ENCODE results near the gene BAAT. TPM values are rescaled to one million over a fixed set of nuclear protein-coding genes. Genes with fewer than 3 reads are reported as not detected.

Gene BAAT
- total and polyA plus RNA-seq, 2 of the 13 experiments (the other 11 are each of a cell fraction or from before 2014, with no cell fraction given): 0.71 to 7.9 TPM

- TF ChIP-seq CTCF (CRISPR knock-in tag; IDR thresholded peaks at IDR 0.05) (peak; percentile 18; the same call in 1 of the 2 replicates), ZBTB43 (CRISPR knock-in tag; conservative IDR thresholded peaks at IDR 0.05) (0 out of 2 replicates have a peak, but pooled peaks have one; percentile 34), ZNF710 (CRISPR knock-in tag; IDR thresholded peaks at IDR 0.05; ENCODE audit: borderline replicate concordance) (0 out of 2 replicates have a peak, but pooled peaks have one; percentile 69), TBP (CRISPR knock-in tag; IDR thresholded peaks at IDR 0.05) (no peak), MLX (CRISPR knock-in tag; IDR thresholded peaks at IDR 0.05) (0 out of 2 replicates have a peak, but pooled peaks have one; percentile 26), HNF4G (IDR thresholded peaks at IDR 0.05; ENCODE audit: borderline replicate concordance, low read depth, low read length) (peak; percentile 83), HNF4G (CRISPR knock-in tag; IDR thresholded peaks at IDR 0.05; ENCODE audit: borderline replicate concordance, low read depth) (no peak; the same call in 1 of the 2 replicates), FOXA3 (CRISPR knock-in tag; IDR thresholded peaks at IDR 0.05) (peak; percentile 84), RFXAP (CRISPR knock-in tag; IDR thresholded peaks at IDR 0.05; ENCODE audit: borderline replicate concordance) (peak; percentile 52; the same call in 1 of the 2 replicates), ZNF670 (CRISPR knock-in tag; IDR thresholded peaks at IDR 0.05; ENCODE audit: borderline replicate concordance) (peak; percentile 91; the same call in 1 of the 2 replicates), ZNF337 (CRISPR knock-in tag; IDR thresholded peaks at IDR 0.05; ENCODE audit: borderline replicate concordance, low read depth) (peak; percentile 53; the same call in 1 of the 2 replicates), THAP8 (CRISPR knock-in tag; IDR thresholded peaks at IDR 0.05; ENCODE audit: borderline replicate concordance) (no peak), ESRRA (CRISPR knock-in tag; IDR thresholded peaks at IDR 0.05; ENCODE audit: low read depth) (peak; percentile 44; the same call in 1 of the 2 replicates), ZNF800 (CRISPR knock-in tag; IDR thresholded peaks at IDR 0.05) (0 out of 2 replicates have a peak, but pooled peaks have one; percentile 23), ERF (CRISPR knock-in tag; IDR thresholded peaks at IDR 0.05) (peak; percentile 83), SNAPC5 (CRISPR knock-in tag; IDR thresholded peaks at IDR 0.05; ENCODE audit: borderline replicate concordance) (0 out of 2 replicates have a peak, but pooled peaks have one; percentile 77), ZNF224 (CRISPR knock-in tag; IDR thresholded peaks at IDR 0.05) (no peak), SPEN (CRISPR knock-in tag; IDR thresholded peaks at IDR 0.05; ENCODE audit: low read depth) (peak; percentile 96; the same call in 1 of the 2 replicates), ELF3 (CRISPR knock-in tag; IDR thresholded peaks at IDR 0.05) (peak; percentile 56), SOX13 (IDR thresholded peaks at IDR 0.05) (no peak), SOX13 (CRISPR knock-in tag; conservative IDR thresholded peaks at IDR 0.05 in 1 of 2, IDR thresholded peaks at IDR 0.05 in 1 of 2) (peak in 1 of 2 experiments; percentile 79; a peak in 2 of 4 replicates)
Observed at GRCh38 chr9:101421653-101422065, 36.9 kb upstream of the BAAT start (continued).

All from HepG2 (cell line).